CD14-positive monocyte (primary cell): Measurements from ENCODE around the gene MYOM1. TPM values are rescaled to one million over a fixed set of nuclear protein-coding genes. Genes with fewer than 3 reads are reported as not detected.

Experiments
- DNase-seq, 3 donors: peaks; one replicate each; pipeline ENCODE4 v3.0.0-alpha.2; 2011 to 2022
- H2AFZ ChIP-seq: 2 replicates; pipeline ENCODE4 v1.6.0; 2012; ENCODE audit warnings: mild to moderate bottlenecking, low read depth, low read length, inconsistent platforms; ENCODE audit not compliant: insufficient read depth, poor library complexity, severe bottlenecking
- H3K27ac ChIP-seq, 2 donors: 1 replicate in 1 of 2; 2 replicates in 1 of 2; pipeline ENCODE4 v1.5.1; 2012 to 2013; ENCODE audit warnings: low read length in 2 of 2, control low read depth in 1 of 2, inconsistent platforms in 1 of 2, low read depth in 1 of 2, mild to moderate bottlenecking in 1 of 2
- H3K27me3 ChIP-seq, 2 donors: one replicate each; pipeline versions ENCODE4 v1.6.0 to v1.6.1; 2011 to 2013; ENCODE audit warnings: low read length in 2 of 2; ENCODE audit not compliant: control insufficient read depth in 2 of 2, insufficient read depth in 2 of 2
- H3K36me3 ChIP-seq, 2 donors: replicated peaks in 1 of 2; 1 replicate in 1 of 2; 2 replicates in 1 of 2; pipeline versions ENCODE4 v1.5.1 to v1.6.1; 2012 to 2013; ENCODE audit warnings: low read length in 2 of 2, control low read depth in 1 of 2, inconsistent platforms in 1 of 2, mild to moderate bottlenecking in 1 of 2; ENCODE audit not compliant: insufficient read depth in 2 of 2, control insufficient read depth in 1 of 2
- H3K4me1 ChIP-seq, 2 donors: 1 replicate in 1 of 2; 2 replicates in 1 of 2; pipeline versions ENCODE4 v1.5.1 to v1.6.1; 2012 to 2013; ENCODE audit warnings: low read length in 2 of 2, control low read depth in 1 of 2, inconsistent platforms in 1 of 2, mild to moderate bottlenecking in 1 of 2, moderate library complexity in 1 of 2; ENCODE audit not compliant: insufficient read depth in 2 of 2, control insufficient read depth in 1 of 2
- H3K4me2 ChIP-seq: replicated peaks from 2 replicates; pipeline ENCODE3; 2012; ENCODE audit warnings: low read length, moderate library complexity, mild to moderate bottlenecking; ENCODE audit not compliant: poor library complexity, severe bottlenecking; ENCODE audit errors: extremely low read depth
- H3K4me3 ChIP-seq, 3 experiments: fragments of 200-600 bp in 1 of 3; sonication (generic) in 1 of 3; replicated peaks in 1 of 3; 1 replicate in 2 of 3; 2 replicates in 1 of 3; pipeline ENCODE4 v1.5.1; 2011 to 2013; ENCODE audit warnings: low read length in 3 of 3, mild to moderate bottlenecking in 3 of 3, control low read depth in 2 of 3, low read depth in 2 of 3, inconsistent platforms in 1 of 3, moderate library complexity in 1 of 3
- H3K79me2 ChIP-seq: 2 replicates; pipeline ENCODE4 v1.6.0; 2012; ENCODE audit warnings: mild to moderate bottlenecking, control low read depth, inconsistent platforms, low read length, moderate library complexity; ENCODE audit not compliant: insufficient read depth
- H3K9ac ChIP-seq: 2 replicates; pipeline ENCODE4 v1.6.0; 2017; ENCODE audit warnings: low read length, mild to moderate bottlenecking; ENCODE audit not compliant: insufficient read depth, poor library complexity, severe bottlenecking
- H3K9me3 ChIP-seq, 2 donors: replicated peaks in 1 of 2; 1 replicate in 1 of 2; 2 replicates in 1 of 2; pipeline versions ENCODE4 v1.5.1 to v1.6.1; 2012 to 2013; ENCODE audit warnings: low read length in 2 of 2, control low read depth in 1 of 2; ENCODE audit not compliant: control insufficient read depth in 1 of 2, insufficient read depth in 1 of 2
- H4K20me1 ChIP-seq: 2 replicates; pipeline ENCODE4 v1.6.0; 2012; ENCODE audit warnings: mild to moderate bottlenecking, low read length, control low read depth, moderate library complexity; ENCODE audit not compliant: insufficient read depth
- H3K27ac Mint-ChIP-seq, 7 donors: one replicate each; pipeline ENCODE4 v1.8.0; 2020; ENCODE audit warnings: mild to moderate bottlenecking in 7 of 7, mixed read lengths in 7 of 7, moderate library complexity in 6 of 7, inconsistent platforms in 2 of 7
- H3K27me3 Mint-ChIP-seq, 3 donors: one replicate each; pipeline ENCODE4 v1.8.0; 2021 to 2022; ENCODE audit warnings: low read depth in 3 of 3, mild to moderate bottlenecking in 3 of 3, mixed read lengths in 3 of 3, moderate library complexity in 3 of 3, inconsistent platforms in 1 of 3
- H3K36me3 Mint-ChIP-seq, 2 donors: one replicate each; pipeline ENCODE4 v1.8.0; 2020; ENCODE audit warnings: mixed read lengths in 2 of 2, inconsistent platforms in 1 of 2, mild to moderate bottlenecking in 1 of 2
- H3K4me1 Mint-ChIP-seq: one replicate; pipeline ENCODE4 v1.8.0; 2020; ENCODE audit warnings: mild to moderate bottlenecking, mixed read lengths
- H3K4me3 Mint-ChIP-seq, 2 donors: one replicate each; pipeline ENCODE4 v1.8.0; 2020; ENCODE audit warnings: mild to moderate bottlenecking in 2 of 2, mixed read lengths in 2 of 2, moderate library complexity in 1 of 2
- H3K9me3 Mint-ChIP-seq, 7 donors: one replicate each; pipeline ENCODE4 v1.8.0; 2020 to 2022; ENCODE audit warnings: mixed read lengths in 7 of 7, mild to moderate bottlenecking in 6 of 7, moderate library complexity in 6 of 7, inconsistent platforms in 2 of 7
- WGBS: methylation state at CpG from one replicate; pipeline ENCODE4 v1.1.5; 2013; ENCODE audit warnings: missing lambda C conversion rate; ENCODE audit not compliant: insufficient coverage; 5-methylcytosine and 5-hydroxymethylcytosine counted together
- intact Hi-C, 2 donors: fragments of 100-400 bp; cut with micrococcal nuclease; formaldehyde crosslinking; loops; one replicate each; pipeline versions ENCODE4 v1.15.0 to v1.15.1; 2023
- polyA plus RNA-seq, 3 donors: library from polyadenylated mRNA; depleted of rRNA in 1 of 3; unstranded in 2 of 3; stranded (reverse) in 1 of 3; fragments of 300-500 nt in 2 of 3; fragments of >200 nt in 1 of 3; fragmentation: Illumina TruSeq in 2 of 3; gene quantifications; 1 replicate in 2 of 3; 2 replicates in 1 of 3; pipeline ENCODE4 v1.2.3, GENCODE V29; 2012 to 2021
- TF ChIP-seq, protein P1 (sequence below): fragments of 200-600 bp; IDR thresholded peaks from one replicate; pipeline ENCODE4 v1.8.0; 2022; ENCODE audit warnings: antibody characterized with exemption, mild to moderate bottlenecking

MYOM1 gene
- polyA plus RNA-seq, 3 donors, result 0.05 to 0.95 (median 0.22) TPM

DNA sequence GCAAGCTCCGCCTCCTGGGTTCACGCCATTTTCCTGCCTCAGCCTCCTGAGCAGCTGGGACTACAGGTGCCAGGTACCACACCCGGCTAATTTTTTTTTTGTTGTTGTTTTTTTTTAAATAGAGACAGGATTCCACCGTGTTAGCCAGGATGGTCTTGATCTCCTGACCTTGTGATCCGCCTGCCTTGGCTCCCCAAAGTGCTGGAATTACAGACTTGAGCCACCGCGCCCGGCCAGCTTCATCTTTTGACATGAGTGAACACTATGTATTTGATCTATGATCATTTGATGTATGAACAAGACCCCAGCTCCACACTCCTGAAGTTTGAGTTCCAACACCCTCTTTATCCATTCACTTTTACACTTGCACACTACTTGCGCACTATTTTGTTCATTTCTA lies 163.5 kb downstream of the MYOM1 start:
- 100% methylated on average over 4 of the region's 9 CpGs for WGBS
- TF ChIP-seq, protein P1, sequence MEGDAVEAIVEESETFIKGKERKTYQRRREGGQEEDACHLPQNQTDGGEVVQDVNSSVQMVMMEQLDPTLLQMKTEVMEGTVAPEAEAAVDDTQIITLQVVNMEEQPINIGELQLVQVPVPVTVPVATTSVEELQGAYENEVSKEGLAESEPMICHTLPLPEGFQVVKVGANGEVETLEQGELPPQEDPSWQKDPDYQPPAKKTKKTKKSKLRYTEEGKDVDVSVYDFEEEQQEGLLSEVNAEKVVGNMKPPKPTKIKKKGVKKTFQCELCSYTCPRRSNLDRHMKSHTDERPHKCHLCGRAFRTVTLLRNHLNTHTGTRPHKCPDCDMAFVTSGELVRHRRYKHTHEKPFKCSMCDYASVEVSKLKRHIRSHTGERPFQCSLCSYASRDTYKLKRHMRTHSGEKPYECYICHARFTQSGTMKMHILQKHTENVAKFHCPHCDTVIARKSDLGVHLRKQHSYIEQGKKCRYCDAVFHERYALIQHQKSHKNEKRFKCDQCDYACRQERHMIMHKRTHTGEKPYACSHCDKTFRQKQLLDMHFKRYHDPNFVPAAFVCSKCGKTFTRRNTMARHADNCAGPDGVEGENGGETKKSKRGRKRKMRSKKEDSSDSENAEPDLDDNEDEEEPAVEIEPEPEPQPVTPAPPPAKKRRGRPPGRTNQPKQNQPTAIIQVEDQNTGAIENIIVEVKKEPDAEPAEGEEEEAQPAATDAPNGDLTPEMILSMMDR, result no peak
- Histone ChIP-seq H3K4me1 (peaks cover 14% of the 10 kb centered on the region in 2 donors), H3K4me2 (no peak overlapping the region), H2AFZ (no peak overlapping the region), H3K79me2 (no peaks in the 10 kb centered on the region), H3K9me3 (no peaks in the 10 kb centered on the region), H3K27ac (no peak overlapping the region), H3K27me3 (no peaks in the 10 kb centered on the region), H3K36me3 (no peaks in the 10 kb centered on the region), H4K20me1 (no peaks in the 10 kb centered on the region), H3K9ac (no peak overlapping the region), H3K4me3 (no peak overlapping the region)
- Mint-ChIP-seq H3K27me3 (peaks cover 0 to 2% (median 2%) of the 10 kb centered on the region in 3 donors), H3K27ac (no peak overlapping the region), H3K4me3 (no peak overlapping the region), H3K36me3 (no peaks in the 10 kb centered on the region), H3K9me3 (peaks cover 0 to 4% (median 2%) of the 10 kb centered on the region in 7 donors), H3K4me1 (peaks cover 36% of the 10 kb centered on the region)
- DNase-seq, result no peak
- intact Hi-C loops, result no loop called here

DNA sequence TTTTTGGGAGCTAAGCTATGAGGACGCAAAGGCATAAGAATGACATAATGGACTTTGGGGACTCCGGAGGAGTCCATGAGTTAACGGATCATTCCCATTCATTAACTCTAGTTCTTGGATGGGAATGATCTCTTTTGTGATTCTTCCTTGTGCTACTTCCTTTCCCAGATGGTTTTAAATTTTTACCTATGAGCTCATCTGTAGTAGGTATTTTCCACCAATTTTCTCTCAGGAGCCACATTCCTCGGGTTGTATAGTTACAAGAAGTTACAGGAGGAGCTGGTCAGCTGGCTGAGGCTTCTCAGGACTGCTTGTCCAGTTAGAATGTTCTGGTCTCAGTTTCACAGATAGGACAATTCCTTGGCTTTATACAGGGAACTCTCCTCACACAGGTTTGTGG lies 164.0 kb downstream of the MYOM1 start:
- Mint-ChIP-seq H3K4me1 (peaks cover 35% of the 10 kb centered on the region), H3K9me3 (peaks cover 0 to 4% (median 2%) of the 10 kb centered on the region in 7 donors), H3K27ac (no peak overlapping the region), H3K4me3 (no peak overlapping the region), H3K27me3 (peaks cover 0 to 2% (median 2%) of the 10 kb centered on the region in 3 donors), H3K36me3 (no peaks in the 10 kb centered on the region)
- no peak overlapping the region for H3K4me3 ChIP-seq
- no peaks in the 10 kb centered on the region for H3K9me3 ChIP-seq
- H4K20me1 ChIP-seq, result no peaks in the 10 kb centered on the region
- no CpG with 5 or more reads among the region's 4 CpGs for WGBS
- H2AFZ ChIP-seq, result no peak overlapping the region
- DNase-seq, result no peak
- no peaks in the 10 kb centered on the region for H3K27me3 ChIP-seq
- peaks cover 18 to 19% of the 10 kb centered on the region in 2 donors for H3K4me1 ChIP-seq
- no peaks in the 10 kb centered on the region for H3K36me3 ChIP-seq
- no peak overlapping the region for H3K9ac ChIP-seq
- no peak overlapping the region for H3K27ac ChIP-seq
- intact Hi-C loops, result no loop called here
- H3K79me2 ChIP-seq, result no peaks in the 10 kb centered on the region
- no peak overlapping the region for H3K4me2 ChIP-seq
- TF ChIP-seq, protein P1, result no peak
